ENCODE results near the gene DNAH1. TPM values are rescaled to one million over a fixed set of nuclear protein-coding genes. Genes with fewer than 3 reads are reported as not detected.

Gene DNAH1
- total RNA-seq, 1 donor from 2014 or later: 0.80 TPM

GRCh38 chr3:52402706-52403270 lies 86.7 kb downstream of the DNAH1 start:
- no peak for DNase-seq (ENCODE audit: low spot score)

GRCh38 chr3:52403271-52403841 lies 87.2 kb downstream of the DNAH1 start:
- H3K27me3 ChIP-seq: no peaks in the 10 kb centered on the region
- peaks cover 20% of the 10 kb centered on the region for H3K36me3 Mint-ChIP-seq
- no peaks in the 10 kb centered on the region for H3K36me3 ChIP-seq

More at GRCh38 chr3:52402706-52403270, 86.7 kb downstream of the DNAH1 start:
- Mint-ChIP-seq H3K4me3 (peak overlapping the region; percentile 43), H3K27me3 (ENCODE audit: insufficient read depth, low read depth) (peaks cover 13% of the 10 kb centered on the region), H3K27ac (no peak overlapping the region), H3K4me1 (no peaks in the 10 kb centered on the region), H3K36me3 (peaks cover 17% of the 10 kb centered on the region), H3K9me3 (no peaks in the 10 kb centered on the region)
- H3K9me3 ChIP-seq (ENCODE audit: low read depth): no peaks in the 10 kb centered on the region
- no peaks in the 10 kb centered on the region for H3K79me2 ChIP-seq (ENCODE audit: low read depth)
- no peaks in the 10 kb centered on the region for H3K4me1 ChIP-seq
- TF ChIP-seq EZH2phosphoT487 (IDR thresholded peaks at IDR 0.05) (no peak), EZH2 (IDR thresholded peaks at IDR 0.05) (no peak), CTCF (IDR thresholded peaks at IDR 0.05) (no peak)
- H3K27ac ChIP-seq: no peak overlapping the region
- H3K4me2 ChIP-seq: no peak overlapping the region
- no peaks in the 10 kb centered on the region for H4K20me1 ChIP-seq (ENCODE audit: low read depth)
- H2AFZ ChIP-seq (replicated peaks): no peak overlapping the region
- no peaks in the 10 kb centered on the region for H3K27me3 ChIP-seq
- H3K36me3 ChIP-seq: no peaks in the 10 kb centered on the region
- no peaks in the 10 kb centered on the region for H3F3A ChIP-seq (ENCODE audit: low read depth)
- H3K9ac ChIP-seq: no peak overlapping the region
- no peak overlapping the region for H3K4me3 ChIP-seq

GRCh38 chr3:52403955-52404354 lies 87.8 kb downstream of the DNAH1 start:
- no peaks in the 10 kb centered on the region for H3K9me3 ChIP-seq (ENCODE audit: low read depth)
- peaks cover 11% of the 10 kb centered on the region for H3K79me2 ChIP-seq (ENCODE audit: low read depth)
- Mint-ChIP-seq H3K27me3 (ENCODE audit: insufficient read depth, low read depth) (peaks cover 6% of the 10 kb centered on the region), H3K4me1 (peaks cover 8% of the 10 kb centered on the region), H3K36me3 (peaks cover 23% of the 10 kb centered on the region), H3K4me3 (no peak overlapping the region), H3K27ac (peak overlapping the region; percentile 50), H3K9me3 (no peaks in the 10 kb centered on the region)
- no peak overlapping the region for H3K9ac ChIP-seq
- no peaks in the 10 kb centered on the region for H3K27me3 ChIP-seq
- no peak overlapping the region for H3K4me2 ChIP-seq
- H3K27ac ChIP-seq: no peak overlapping the region
- no peak for DNase-seq (ENCODE audit: low spot score)
- no peaks in the 10 kb centered on the region for H3K4me1 ChIP-seq
- no peaks in the 10 kb centered on the region for H3K36me3 ChIP-seq
- H2AFZ ChIP-seq (replicated peaks): no peak overlapping the region
- no peak overlapping the region for H3K4me3 ChIP-seq
- no peaks in the 10 kb centered on the region for H4K20me1 ChIP-seq (ENCODE audit: low read depth)
- TF ChIP-seq EZH2 (IDR thresholded peaks at IDR 0.05): no peak
- TF ChIP-seq CTCF (IDR thresholded peaks at IDR 0.05): no peak
- no peak for TF ChIP-seq EZH2phosphoT487 (IDR thresholded peaks at IDR 0.05)
- H3F3A ChIP-seq (ENCODE audit: low read depth): peaks cover 2% of the 10 kb centered on the region

More at GRCh38 chr3:52403271-52403841, 87.2 kb downstream of the DNAH1 start:
- no peak for DNase-seq (ENCODE audit: low spot score)
- H3K4me3 Mint-ChIP-seq: no peak overlapping the region
- Histone ChIP-seq H3K4me1 (no peaks in the 10 kb centered on the region), H3K79me2 (ENCODE audit: low read depth) (peaks cover 5% of the 10 kb centered on the region), H3K27ac (no peak overlapping the region), H3K9me3 (ENCODE audit: low read depth) (no peaks in the 10 kb centered on the region), H2AFZ (replicated peaks) (no peak overlapping the region), H3K9ac (no peak overlapping the region), H3K4me3 (no peak overlapping the region), H3F3A (ENCODE audit: low read depth) (peaks cover 2% of the 10 kb centered on the region), H3K4me2 (no peak overlapping the region), H4K20me1 (ENCODE audit: low read depth) (no peaks in the 10 kb centered on the region)
- no peak overlapping the region for H3K27ac Mint-ChIP-seq
- TF ChIP-seq EZH2phosphoT487 (IDR thresholded peaks at IDR 0.05): no peak
- no peak for TF ChIP-seq CTCF (IDR thresholded peaks at IDR 0.05)
- TF ChIP-seq EZH2 (IDR thresholded peaks at IDR 0.05): no peak
- H3K27me3 Mint-ChIP-seq (ENCODE audit: insufficient read depth, low read depth): peaks cover 9% of the 10 kb centered on the region
- peaks cover 3% of the 10 kb centered on the region for H3K4me1 Mint-ChIP-seq
- no peaks in the 10 kb centered on the region for H3K9me3 Mint-ChIP-seq

All from neural progenitor cell (in vitro differentiated cells).